Tibial artery (tissue), 4 donors: ENCODE measurements around the gene SEMA6A.

Experiments
- DNase-seq, 2 donors: peaks; one replicate each; pipeline ENCODE4 v3.0.0-alpha.2; 2019
- H3K27ac ChIP-seq, 2 donors: fragments of 200-600 bp; sonication (generic) in 1 of 2; 1 replicate in 1 of 2; 2 replicates in 1 of 2; pipeline ENCODE4 v1.5.1; 2018 to 2019; ENCODE audit warnings: mild to moderate bottlenecking in 1 of 2
- H3K27me3 ChIP-seq, 2 donors: fragments of 200-600 bp; sonication (generic) in 1 of 2; one replicate each; pipeline versions ENCODE4 v1.5.1 to v1.6.0; 2016 to 2019
- H3K36me3 ChIP-seq, 3 donors: fragments of 200-600 bp; sonication (generic) in 2 of 3; one replicate each; pipeline ENCODE4 v1.5.1; 2016 to 2019; ENCODE audit warnings: mild to moderate bottlenecking in 2 of 3
- H3K4me1 ChIP-seq, 4 donors: fragments of 200-600 bp; sonication (generic) in 2 of 4; 1 replicate in 3 of 4; 2 replicates in 1 of 4; pipeline ENCODE4 v1.5.1; 2016 to 2019
- H3K4me3 ChIP-seq, 2 donors: fragments of 200-600 bp; sonication (generic) in 1 of 2; 1 replicate in 1 of 2; 2 replicates in 1 of 2; pipeline ENCODE4 v1.5.1; 2018 to 2019; ENCODE audit warnings: mild to moderate bottlenecking in 2 of 2
- H3K9me3 ChIP-seq, 3 donors: fragments of 200-600 bp; sonication (generic) in 1 of 3; one replicate each; pipeline ENCODE4 v1.5.1; 2016 to 2019
- CTCF ChIP-seq, 2 experiments: fragments of 200-600 bp in 1 of 2; fragments of 450-650 bp in 1 of 2; IDR thresholded peaks; one replicate each; pipeline ENCODE4 v1.5.1; 2017 to 2019; ENCODE audit warnings: antibody characterized with exemption in 2 of 2, mild to moderate bottlenecking in 1 of 2, moderate library complexity in 1 of 2
- intact Hi-C: fragments of 100-400 bp; cut with DNase I; formaldehyde crosslinking; loops from one replicate; pipeline ENCODE4 v1.15.0; 2023; ENCODE audit warnings: low total_unique reads

The SEMA6A gene

GRCh38 chr5:116564756-116565490 lies 9.7 kb downstream of the SEMA6A start:
- Histone ChIP-seq H3K27ac (no peak overlapping the region), H3K27me3 (peaks cover 0 to 7% of the 10 kb centered on the region in 2 donors), H3K36me3 (no peaks in the 10 kb centered on the region), H3K9me3 (no peaks in the 10 kb centered on the region), H3K4me1 (no peaks in the 10 kb centered on the region), H3K4me3 (no peak overlapping the region)
- intact Hi-C loops = no loop called here
- no peak for DNase-seq
- no peak for TF ChIP-seq CTCF (IDR thresholded peaks at IDR 0.05)

GRCh38 chr5:116564312-116564711 lies 10.3 kb downstream of the SEMA6A start:
- no peaks in the 10 kb centered on the region for H3K36me3 ChIP-seq
- no peak overlapping the region for H3K4me3 ChIP-seq
- peaks cover 0 to 3% of the 10 kb centered on the region in 2 donors for H3K27me3 ChIP-seq
- H3K4me1 ChIP-seq = no peaks in the 10 kb centered on the region
- H3K27ac ChIP-seq = no peak overlapping the region
- intact Hi-C loops = no loop called here
- H3K9me3 ChIP-seq = no peaks in the 10 kb centered on the region
- TF ChIP-seq CTCF (IDR thresholded peaks at IDR 0.05) = no peak
- no peak for DNase-seq

GRCh38 chr5:116563736-116564308 lies 10.8 kb downstream of the SEMA6A start:
- no peaks in the 10 kb centered on the region for H3K36me3 ChIP-seq
- intact Hi-C loops = no loop called here
- DNase-seq = no peak
- no peak overlapping the region for H3K4me3 ChIP-seq
- H3K9me3 ChIP-seq = no peaks in the 10 kb centered on the region
- no peak for TF ChIP-seq CTCF (IDR thresholded peaks at IDR 0.05)
- no peaks in the 10 kb centered on the region for H3K27me3 ChIP-seq
- no peaks in the 10 kb centered on the region for H3K4me1 ChIP-seq
- H3K27ac ChIP-seq = no peak overlapping the region

- Histone ChIP-seq H3K9me3 (no peaks in the 10 kb centered on the region), H3K4me1 (no peaks in the 10 kb centered on the region), H3K36me3 (no peaks in the 10 kb centered on the region), H3K27ac (no peak overlapping the region), H3K27me3 (no peaks in the 10 kb centered on the region), H3K4me3 (no peak overlapping the region)
- no peak for TF ChIP-seq CTCF (IDR thresholded peaks at IDR 0.05)
- intact Hi-C loops = no loop called here
- no peak for DNase-seq
These were observed 12.0 kb downstream of the SEMA6A start for GRCh38 chr5:116562669-116563068.

GRCh38 chr5:116561658-116562057 lies 13.0 kb downstream of the SEMA6A start:
- intact Hi-C loops = no loop called here
- no peak for TF ChIP-seq CTCF (IDR thresholded peaks at IDR 0.05)
- no peak for DNase-seq
- Histone ChIP-seq H3K4me1 (no peaks in the 10 kb centered on the region), H3K27ac (no peak overlapping the region), H3K9me3 (no peaks in the 10 kb centered on the region), H3K4me3 (no peak overlapping the region), H3K27me3 (no peaks in the 10 kb centered on the region), H3K36me3 (no peaks in the 10 kb centered on the region)
